AG09309 (cell line): ENCODE results near the gene GALM.

ENCODE experiments used
- DNase-seq: peaks from one replicate; pipeline ENCODE4 v3.0.0-alpha.2; 2010; ENCODE audit warnings: low read depth
- H3K4me3 ChIP-seq: 2 replicates; pipeline ENCODE4 v1.5.1; 2011; ENCODE audit warnings: mild to moderate bottlenecking, low read depth, low read length, moderate library complexity; ENCODE audit not compliant: control insufficient read depth
- TF ChIP-seq, protein P1 (sequence below): IDR thresholded peaks from 2 replicates; pipeline ENCODE4 v1.5.1; 2011; ENCODE audit warnings: mild to moderate bottlenecking, low read depth, low read length, inconsistent platforms; ENCODE audit not compliant: insufficient read depth, control insufficient read depth; ENCODE audit errors: missing control alignments

The GALM gene

DNA sequence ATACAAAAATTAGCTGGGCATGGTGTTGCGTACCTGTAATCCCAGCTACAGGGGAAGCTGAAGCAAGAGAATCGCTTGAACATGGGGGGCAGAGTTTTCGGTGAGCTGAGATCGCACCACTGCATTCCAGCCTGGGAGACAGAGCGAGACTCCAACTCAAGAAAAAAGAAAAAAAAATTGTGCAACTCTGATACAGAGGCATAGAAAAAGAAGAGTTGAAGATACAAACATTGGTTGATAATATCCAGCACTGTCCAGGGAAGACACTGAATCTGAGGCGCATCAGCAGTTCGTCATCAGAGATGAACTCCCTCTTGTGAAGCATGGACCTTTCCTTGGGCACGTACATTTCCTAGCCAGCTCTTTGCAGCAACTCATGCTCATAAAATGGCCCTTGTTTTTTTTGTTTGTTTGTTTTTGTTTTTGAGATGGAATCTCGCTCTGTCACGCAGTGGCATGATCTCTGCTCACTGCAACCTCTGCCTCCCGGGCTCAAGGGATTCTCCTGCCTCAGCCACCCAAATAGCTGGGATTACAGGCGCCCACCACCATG lies 16.7 kb upstream of the GALM start:
- TF ChIP-seq, protein P1, sequence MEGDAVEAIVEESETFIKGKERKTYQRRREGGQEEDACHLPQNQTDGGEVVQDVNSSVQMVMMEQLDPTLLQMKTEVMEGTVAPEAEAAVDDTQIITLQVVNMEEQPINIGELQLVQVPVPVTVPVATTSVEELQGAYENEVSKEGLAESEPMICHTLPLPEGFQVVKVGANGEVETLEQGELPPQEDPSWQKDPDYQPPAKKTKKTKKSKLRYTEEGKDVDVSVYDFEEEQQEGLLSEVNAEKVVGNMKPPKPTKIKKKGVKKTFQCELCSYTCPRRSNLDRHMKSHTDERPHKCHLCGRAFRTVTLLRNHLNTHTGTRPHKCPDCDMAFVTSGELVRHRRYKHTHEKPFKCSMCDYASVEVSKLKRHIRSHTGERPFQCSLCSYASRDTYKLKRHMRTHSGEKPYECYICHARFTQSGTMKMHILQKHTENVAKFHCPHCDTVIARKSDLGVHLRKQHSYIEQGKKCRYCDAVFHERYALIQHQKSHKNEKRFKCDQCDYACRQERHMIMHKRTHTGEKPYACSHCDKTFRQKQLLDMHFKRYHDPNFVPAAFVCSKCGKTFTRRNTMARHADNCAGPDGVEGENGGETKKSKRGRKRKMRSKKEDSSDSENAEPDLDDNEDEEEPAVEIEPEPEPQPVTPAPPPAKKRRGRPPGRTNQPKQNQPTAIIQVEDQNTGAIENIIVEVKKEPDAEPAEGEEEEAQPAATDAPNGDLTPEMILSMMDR: no peak
- H3K4me3 ChIP-seq: no peak overlapping the region
- no peak for DNase-seq

DNA sequence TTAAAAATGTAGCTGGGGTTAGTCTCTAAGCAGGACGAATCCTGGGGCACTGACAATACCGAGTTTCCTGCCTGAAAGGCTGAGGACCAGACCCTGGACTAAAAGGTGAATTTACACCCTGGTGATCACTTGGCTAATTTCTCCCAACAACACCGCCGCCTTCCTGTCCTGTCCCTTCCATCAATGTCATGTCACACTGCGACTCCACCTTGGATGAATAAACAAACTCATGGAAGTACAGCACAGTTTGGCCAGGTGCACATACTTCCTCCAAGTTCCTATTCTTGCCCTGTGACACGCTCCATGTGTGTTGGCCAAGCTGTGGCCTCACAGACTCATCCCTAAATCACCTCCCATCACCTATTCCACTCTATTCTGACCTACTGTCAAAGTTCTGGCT lies 15.9 kb upstream of the GALM start:
- DNase-seq: no peak
- H3K4me3 ChIP-seq: no peak overlapping the region
- TF ChIP-seq, protein P1: no peak

DNA sequence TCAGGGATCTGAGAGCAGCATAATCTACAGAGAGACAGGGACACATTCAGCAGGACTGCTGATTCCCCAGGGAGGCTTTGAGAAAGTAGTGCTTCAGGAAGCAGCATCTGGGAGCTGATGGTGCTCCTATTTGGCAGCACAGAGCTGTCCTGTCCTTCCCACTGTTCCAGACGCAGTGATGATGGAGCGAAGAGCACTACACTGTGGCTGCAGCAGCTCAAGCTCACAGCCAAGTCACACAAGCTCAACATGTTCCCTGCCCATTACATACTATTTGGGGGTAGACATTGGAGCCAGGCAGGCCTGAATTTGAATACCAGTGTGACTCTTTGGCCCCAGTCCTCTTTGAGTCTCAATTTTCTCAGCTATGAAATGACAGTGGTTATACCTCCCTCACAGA lies 15.2 kb upstream of the GALM start:
- TF ChIP-seq, protein P1: no peak
- DNase-seq: no peak
- H3K4me3 ChIP-seq: no peak overlapping the region

DNA sequence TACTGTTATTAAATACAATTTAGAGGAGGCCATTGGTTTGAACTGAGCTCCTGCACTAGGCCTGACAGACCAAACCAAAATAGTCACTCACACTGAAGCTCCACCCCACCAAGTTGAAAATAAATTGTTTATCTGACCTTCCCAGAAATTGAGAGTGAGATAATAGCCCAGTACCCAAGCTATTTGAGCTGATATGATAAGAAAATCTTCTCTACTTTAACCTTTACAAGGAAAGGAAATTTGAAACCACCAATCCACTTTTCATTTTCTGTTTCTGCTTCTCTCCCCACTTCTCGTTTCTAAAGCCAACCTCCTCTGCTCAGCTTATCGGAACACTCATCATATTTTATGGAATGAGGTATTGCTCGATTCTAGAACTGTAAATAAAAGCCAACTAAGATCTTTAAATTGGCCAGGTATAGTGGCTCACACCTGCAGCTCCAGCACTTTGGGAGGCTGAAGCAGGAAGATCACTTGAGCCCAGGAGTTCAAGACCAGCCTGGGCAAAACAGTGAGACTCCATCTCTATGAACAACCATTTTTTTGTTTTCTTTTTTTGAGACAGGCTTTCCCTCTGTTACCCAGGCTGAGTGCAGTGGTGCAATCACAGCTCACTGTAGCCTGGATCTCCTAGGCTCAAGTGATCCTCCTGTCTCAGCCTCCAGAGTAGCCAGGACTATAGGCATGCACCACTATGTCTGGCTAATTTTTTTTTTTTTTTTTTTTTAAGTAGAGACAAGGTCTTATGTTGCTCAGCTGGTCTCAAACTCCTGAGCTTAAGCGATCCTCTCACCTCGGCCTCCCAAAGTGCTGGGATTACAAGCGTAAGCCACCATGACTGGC lies 13.3 kb upstream of the GALM start:
- TF ChIP-seq, protein P1: no peak
- no peak overlapping the region for H3K4me3 ChIP-seq
- DNase-seq: no peak

DNA sequence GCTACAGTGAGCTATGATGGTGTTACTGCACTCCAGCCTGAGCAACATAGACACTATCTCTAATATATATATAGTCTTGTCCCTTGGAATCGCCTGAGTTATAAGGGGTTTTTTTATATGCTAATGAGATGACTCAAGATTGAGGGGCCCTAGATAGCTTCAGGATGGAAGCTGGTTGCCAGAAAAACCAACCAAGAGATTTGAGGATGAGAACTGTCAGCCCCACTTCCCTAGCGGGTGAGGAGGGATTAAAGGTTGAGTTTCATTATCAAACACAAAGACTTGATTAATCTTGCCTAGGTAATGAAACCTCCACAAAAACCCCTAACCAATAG lies 12.6 kb upstream of the GALM start:
- no peak for DNase-seq
- no peak overlapping the region for H3K4me3 ChIP-seq
- TF ChIP-seq, protein P1: no peak

DNA sequence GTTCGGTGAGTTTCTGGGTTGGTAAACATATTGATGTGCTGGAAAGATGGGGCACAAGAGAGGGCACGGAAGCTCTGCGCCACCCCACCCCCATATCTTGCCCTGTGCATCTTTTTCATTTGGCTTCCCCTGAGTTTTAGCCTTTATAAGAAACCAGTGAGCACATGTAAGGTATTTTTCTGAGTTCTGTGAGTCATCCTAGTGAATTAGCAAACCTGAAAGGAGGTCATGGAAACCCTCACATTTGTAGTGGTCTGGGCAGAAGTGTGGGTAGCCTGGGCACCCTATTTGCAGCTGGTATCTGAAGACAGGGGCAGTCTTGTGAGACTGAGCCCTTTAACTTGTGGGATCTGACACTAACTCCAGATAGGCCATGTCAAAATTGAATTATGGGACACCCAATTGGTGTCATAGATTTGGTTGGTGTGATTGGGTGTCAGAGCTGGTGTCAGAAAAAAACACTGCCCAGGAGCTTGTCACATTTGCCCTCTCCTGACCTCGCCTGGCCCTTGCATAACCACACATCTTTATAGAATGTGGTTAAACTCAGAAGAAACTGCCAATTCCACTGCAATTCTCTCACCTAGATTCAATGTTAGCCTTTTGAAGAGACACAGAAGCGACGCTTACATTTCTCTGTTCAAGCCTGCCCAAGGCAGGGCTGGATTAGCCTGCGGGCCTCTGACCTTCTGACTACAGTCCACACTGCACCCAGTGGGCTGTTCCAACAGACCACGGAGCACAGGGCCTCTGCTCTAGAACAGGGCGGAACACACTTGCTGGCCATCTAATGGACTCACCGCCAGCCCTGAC lies 12.0 kb upstream of the GALM start:
- TF ChIP-seq, protein P1: no peak
- no peak overlapping the region for H3K4me3 ChIP-seq
- DNase-seq: no peak
